Heart left ventricle (tissue), 13 donors: ENCODE measurements around the gene PRTG.

Experiments
- CTCF ChIP-seq, 12 donors: fragments of 200-600 bp; sonication (generic) in 4 of 12; IDR thresholded peaks; one replicate each; pipeline versions ENCODE4 v1.5.0 to v1.8.0; 2018 to 2022; ENCODE audit warnings: antibody characterized with exemption in 12 of 12, mild to moderate bottlenecking in 5 of 12
- POLR2A ChIP-seq, 2 donors: fragments of 450-650 bp; IDR thresholded peaks; one replicate each; pipeline ENCODE4 v1.6.1; 2017; ENCODE audit warnings: antibody characterized with exemption in 2 of 2, mild to moderate bottlenecking in 2 of 2, moderate library complexity in 2 of 2
- donor health status: ischemic (EF 13 %, LVEDD 7.1; RV severe dilation, severe dysfunction).
- donor health status: DM: no; HTN: yes; CAD: no.
- donor health status: DM: no; HTN: no; CAD: no.
- donor health status: ischemic (EF 25% LVEDD 6.9; RV normal size, moderate dysfunction).
- donor health status: ischemic (EF 25% LVEDD 5.7; RV mildly dilated, moderate dysfunction).
- donor health status: ischemic (EF 35%, LVEDD 5.7; RV mildly dilated, moderate dysfunction).
- donor health status: nonischemic (EF 11% LVEDD 7.7; RV severe dilation, severe dysfunction).
- donor health status: DM: yes; HTN: yes; CAD: no.
- donor health status: PGD.
- donor health status: ischemic (EF 29% LVEDD 5.4; RV normal size, mild dysfunction).
- donor health status: nonischemic (EF 23%, LVEDD 6.1; RV moderate dilation, normal function).

DNA sequence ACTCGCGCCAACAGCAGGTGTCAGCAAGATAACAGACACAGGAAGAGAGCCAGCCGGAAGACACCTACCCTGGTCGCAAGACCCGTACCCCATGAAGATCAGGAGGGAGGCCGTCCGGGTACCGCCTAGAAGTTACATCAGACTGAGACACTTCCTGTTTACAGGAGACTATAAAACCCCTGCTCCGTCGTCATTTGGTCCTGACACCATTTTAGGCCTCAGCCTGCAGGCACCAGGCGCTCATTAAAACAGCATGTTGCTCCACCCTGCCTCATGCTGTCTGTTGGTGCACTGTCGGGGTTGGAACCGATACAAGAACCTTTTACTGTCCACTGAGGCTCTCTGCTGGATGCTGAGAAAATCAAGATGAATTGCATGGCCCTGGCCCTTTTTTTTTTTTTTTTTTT, 15.6 kb upstream of the PRTG start:
- TF ChIP-seq POLR2A (IDR thresholded peaks at IDR 0.05) = no peak
- TF ChIP-seq CTCF (IDR thresholded peaks at IDR 0.05) = no peak
